SK-N-SH treated with all-trans-retinoic acid at 6 μM for 48 hours (cell line): ENCODE measurements around the gene CCL11.

ENCODE experiments used
- ATAC-seq: fragments of 200-7000 bp; cut with Tn5 transposase; 3 replicates; pipeline ENCODE4 v1.9.1; 2020; ENCODE audit warnings: mild to moderate bottlenecking, moderate library complexity
- ARNTL ChIP-seq: fragments of 450-650 bp; formaldehyde crosslinking; IDR thresholded peaks from 2 replicates; pipeline ENCODE4 v1.5.0; 2020; ENCODE audit warnings: low read depth, mild to moderate bottlenecking, moderate library complexity, borderline replicate concordance
- BACH2 ChIP-seq: fragments of 250-450 bp; sonication (Bioruptor Pico); IDR thresholded peaks from 2 replicates; pipeline ENCODE4 v1.9.0; 2021; ENCODE audit warnings: mild to moderate bottlenecking, borderline replicate concordance
- CREB5 ChIP-seq: fragments of 250-450 bp; sonication (Bioruptor Pico); IDR thresholded peaks from 2 replicates; pipeline ENCODE4 v1.5.1; 2020; ENCODE audit warnings: low read depth, mild to moderate bottlenecking, moderate library complexity
- CSRNP3 ChIP-seq: fragments of 250-450 bp; sonication (Bioruptor Pico); IDR thresholded peaks from 2 replicates; pipeline ENCODE4 v1.5.1; 2021; ENCODE audit warnings: mild to moderate bottlenecking, moderate library complexity
- ESRRG ChIP-seq: fragments of 250-450 bp; sonication (Bioruptor Pico); IDR thresholded peaks from 2 replicates; pipeline ENCODE4 v1.6.1; 2021; ENCODE audit warnings: mild to moderate bottlenecking
- ISL1 ChIP-seq: fragments of 250-450 bp; sonication (Bioruptor Pico); IDR thresholded peaks from 2 replicates; pipeline ENCODE4 v2.1.2; 2022; ENCODE audit warnings: mild to moderate bottlenecking, moderate library complexity
- OSR1 ChIP-seq: fragments of 250-450 bp; sonication (Bioruptor Pico); IDR thresholded peaks from 2 replicates; pipeline ENCODE4 v1.8.0; 2022; ENCODE audit warnings: moderate library complexity, mild to moderate bottlenecking, inconsistent platforms
- PATZ1 ChIP-seq: fragments of 250-450 bp; sonication (Bioruptor Pico); IDR thresholded peaks from 2 replicates; pipeline ENCODE4 v1.8.0; 2020; ENCODE audit warnings: mild to moderate bottlenecking, moderate library complexity, borderline replicate concordance
- SNAI2 ChIP-seq: fragments of 250-450 bp; sonication (Bioruptor Pico); IDR thresholded peaks from 2 replicates; pipeline ENCODE4 v1.5.0; 2020; ENCODE audit warnings: mild to moderate bottlenecking, moderate library complexity
- TCF4 ChIP-seq: fragments of 250-450 bp; sonication (Bioruptor Pico); IDR thresholded peaks from 2 replicates; pipeline ENCODE4 v1.8.0; 2021; ENCODE audit warnings: mild to moderate bottlenecking, moderate library complexity, borderline replicate concordance
- TSHZ2 ChIP-seq: fragments of 250-450 bp; sonication (Bioruptor Pico); IDR thresholded peaks from 2 replicates; pipeline ENCODE4 v1.5.0; 2020; ENCODE audit warnings: mild to moderate bottlenecking, moderate library complexity
- ZC3H10 ChIP-seq: fragments of 250-450 bp; sonication (Bioruptor Pico); IDR thresholded peaks from 2 replicates; pipeline ENCODE4 v1.5.1; 2021; ENCODE audit warnings: mild to moderate bottlenecking, moderate library complexity
- ZFP3 ChIP-seq: fragments of 250-450 bp; sonication (Bioruptor Pico); IDR thresholded peaks from 2 replicates; pipeline ENCODE4 v1.5.0; 2020; ENCODE audit warnings: mild to moderate bottlenecking, moderate library complexity
- ZFP30 ChIP-seq: fragments of 450-650 bp; formaldehyde crosslinking; IDR thresholded peaks from 2 replicates; pipeline ENCODE4 v1.5.0; 2022; ENCODE audit warnings: mild to moderate bottlenecking, moderate library complexity
- ZNF565 ChIP-seq: fragments of 450-650 bp; formaldehyde crosslinking; conservative IDR thresholded peaks from 2 replicates; pipeline ENCODE4 v1.5.0; 2020; ENCODE audit warnings: low read depth, mild to moderate bottlenecking, moderate library complexity
- ZNF70 ChIP-seq: fragments of 450-650 bp; formaldehyde crosslinking; IDR thresholded peaks from 2 replicates; pipeline ENCODE4 v1.5.0; 2020; ENCODE audit warnings: mild to moderate bottlenecking, moderate library complexity
- ZNF8 ChIP-seq: fragments of 450-650 bp; formaldehyde crosslinking; IDR thresholded peaks from 2 replicates; pipeline ENCODE4 v1.5.0; 2020; ENCODE audit warnings: mild to moderate bottlenecking, moderate library complexity

The CCL11 gene

GRCh38 chr17:34245351-34245905, 40.1 kb upstream of the CCL11 start:
- ATAC-seq: no peak
- TF ChIP-seq ZNF70 (CRISPR knock-in tag): no peak
- TF ChIP-seq TCF4 (CRISPR knock-in tag): no peak
- TF ChIP-seq OSR1: no peak
- no peak for TF ChIP-seq CSRNP3
- no peak for TF ChIP-seq SNAI2
- TF ChIP-seq PATZ1 (CRISPR knock-in tag): no peak
- no peak for TF ChIP-seq ZNF565 (CRISPR knock-in tag)
- TF ChIP-seq ISL1 (CRISPR knock-in tag): no peak
- no peak for TF ChIP-seq ZFP30
- no peak for TF ChIP-seq TSHZ2 (CRISPR knock-in tag)
- no peak for TF ChIP-seq CREB5 (CRISPR knock-in tag)
- TF ChIP-seq ARNTL (CRISPR knock-in tag): no peak
- TF ChIP-seq ZFP3 (CRISPR knock-in tag): no peak
- TF ChIP-seq ESRRG (CRISPR knock-in tag): no peak

GRCh38 chr17:34246446-34246845, 39.1 kb upstream of the CCL11 start:
- TF ChIP-seq OSR1: no peak
- TF ChIP-seq ESRRG (CRISPR knock-in tag): no peak
- no peak for TF ChIP-seq TSHZ2 (CRISPR knock-in tag)
- TF ChIP-seq PATZ1 (CRISPR knock-in tag): no peak
- TF ChIP-seq, all 23 proteins: peak for 0
- ATAC-seq: no peak

GRCh38 chr17:34246881-34247280, 38.7 kb upstream of the CCL11 start:
- ATAC-seq: no peak
- TF ChIP-seq PATZ1 (CRISPR knock-in tag): no peak
- TF ChIP-seq ZC3H10 (CRISPR knock-in tag): no peak
- no peak for TF ChIP-seq ZNF8 (CRISPR knock-in tag)
- no peak for TF ChIP-seq ISL1 (CRISPR knock-in tag)
- TF ChIP-seq TSHZ2 (CRISPR knock-in tag): no peak
- TF ChIP-seq ZNF70 (CRISPR knock-in tag): no peak
- TF ChIP-seq BACH2 (CRISPR knock-in tag): no peak
- no peak for TF ChIP-seq CSRNP3
